HG02870 (cell line): ENCODE results near the gene ZDHHC13.
"Not testable (repeated sequence)": the region's sequence is repeated elsewhere in the genome, so short reads cannot be mapped to it uniquely, and the experiment has no call there.

Experiments used
- ATAC-seq: cut with Tn5 transposase; IDR thresholded peaks from one replicate; pipeline ENCODE4 v1.9.1; 2021; ENCODE audit warnings: mild to moderate bottlenecking, moderate library complexity; ENCODE audit not compliant: unreplicated experiment

Gene ZDHHC13

GRCh38 chr11:19100885-19101284, 16.1 kb upstream of the ZDHHC13 start:
- no peak for ATAC-seq

DNA sequence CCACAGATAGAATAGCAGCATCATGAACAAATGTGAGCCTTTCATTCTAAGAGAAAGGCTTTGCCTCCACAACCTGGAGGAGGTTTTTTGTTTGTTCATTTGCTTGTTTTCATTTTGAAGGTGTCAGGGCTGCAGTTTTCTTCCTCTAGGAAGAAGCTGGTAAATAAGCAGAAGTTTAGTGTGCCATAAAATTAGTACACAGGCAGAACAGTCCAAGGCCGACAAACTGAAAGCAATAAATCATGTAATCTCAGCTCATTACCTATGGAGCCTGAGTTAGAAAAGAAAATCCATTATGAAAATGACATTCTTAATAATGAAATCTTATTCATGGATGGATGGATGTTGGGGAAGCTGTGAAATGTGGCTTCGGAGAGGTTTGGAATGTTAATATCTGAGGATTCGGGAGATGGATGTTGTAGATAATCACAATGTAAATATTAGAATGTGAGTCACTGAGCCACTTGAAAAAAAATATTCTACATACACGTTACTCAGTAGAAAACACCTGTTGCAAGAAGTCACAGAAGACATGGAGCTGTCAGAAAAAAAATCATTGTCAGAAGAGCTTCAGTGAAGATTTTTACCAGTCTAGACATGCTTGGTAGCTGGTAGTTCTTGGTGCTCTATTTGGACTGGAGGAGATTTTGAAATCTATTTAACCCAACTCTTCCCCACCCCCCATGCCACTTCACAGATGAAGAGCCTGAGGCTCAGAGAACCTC, 15.0 kb upstream of the ZDHHC13 start:
- ATAC-seq = no peak

GRCh38 chr11:19102521-19102900, 14.5 kb upstream of the ZDHHC13 start:
- ATAC-seq = no peak

- ATAC-seq = no peak
These were observed 12.0 kb upstream of the ZDHHC13 start for GRCh38 chr11:19105011-19105410.

GRCh38 chr11:19107125-19107524, 9.8 kb upstream of the ZDHHC13 start:
- no peak for ATAC-seq

GRCh38 chr11:19110295-19110694, 6.7 kb upstream of the ZDHHC13 start:
- ATAC-seq = no peak

DNA sequence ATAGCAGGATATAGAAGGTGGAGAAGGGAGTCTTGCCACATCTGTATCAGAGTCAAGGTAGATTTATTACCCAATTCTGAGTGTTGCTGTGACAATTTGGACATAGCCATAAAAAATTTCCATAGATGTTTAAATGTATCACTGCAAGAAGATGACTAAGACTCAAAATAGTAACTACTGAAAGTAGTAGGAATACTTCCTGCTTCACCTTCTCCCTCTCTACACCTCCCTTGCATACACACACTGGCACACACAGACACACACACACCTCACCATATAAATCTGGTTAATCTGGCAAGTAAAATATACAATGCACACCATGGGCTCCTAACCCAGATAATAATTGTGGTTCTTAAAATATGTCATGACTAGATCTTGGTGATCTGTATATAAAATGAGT, 5.2 kb upstream of the ZDHHC13 start:
- ATAC-seq = no peak

DNA sequence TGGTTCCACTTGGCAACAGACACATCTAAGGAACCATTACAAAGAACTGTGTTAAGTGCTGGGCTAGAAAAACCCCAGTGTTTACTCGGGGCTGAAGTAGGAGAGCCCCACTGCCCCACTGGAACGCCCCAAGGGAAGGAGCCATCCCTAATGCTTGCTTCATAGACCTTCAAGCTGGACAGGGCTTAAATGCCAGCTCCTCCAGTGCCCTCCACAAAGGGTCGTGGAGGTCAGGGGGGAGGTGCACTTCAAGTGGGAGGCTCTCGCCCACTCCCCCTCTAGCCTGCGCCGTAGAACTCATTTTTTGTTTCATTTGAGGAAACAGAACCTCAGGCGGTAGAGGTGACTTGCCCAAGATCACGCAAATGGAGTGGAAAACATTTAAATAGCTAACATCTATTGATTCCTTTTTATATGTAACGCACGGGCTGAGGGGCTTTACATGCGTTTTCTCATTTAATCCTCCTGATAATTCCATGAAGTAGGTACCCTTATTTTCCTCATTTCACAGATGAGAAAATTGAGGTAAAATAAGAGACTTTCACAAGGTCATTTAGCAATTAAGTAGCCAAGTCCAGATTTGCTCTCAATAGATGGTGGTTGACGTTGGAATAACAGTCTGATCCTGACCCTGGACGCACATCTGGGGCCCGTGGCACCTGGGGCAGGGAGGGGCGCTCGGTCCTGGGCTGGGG, 545 bp upstream of the ZDHHC13 start:
- no peak for ATAC-seq

DNA sequence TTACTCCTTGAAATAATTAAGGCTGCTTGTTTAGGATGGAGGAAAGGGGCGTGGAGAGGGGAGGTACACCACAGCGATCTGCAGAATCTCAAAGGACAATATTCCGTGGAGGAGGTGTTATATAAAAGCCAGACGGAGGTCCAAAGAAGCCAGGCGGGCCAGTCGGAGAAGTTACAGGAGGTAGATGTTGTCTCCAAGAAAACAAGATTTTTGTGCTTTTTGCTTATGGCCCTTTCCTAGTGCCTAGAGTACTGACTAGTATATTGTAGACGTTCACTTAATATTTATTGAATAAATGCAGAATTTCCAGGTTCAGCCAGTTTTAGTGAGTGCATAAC, 761 bp downstream of the ZDHHC13 start:
- ATAC-seq = no peak

DNA sequence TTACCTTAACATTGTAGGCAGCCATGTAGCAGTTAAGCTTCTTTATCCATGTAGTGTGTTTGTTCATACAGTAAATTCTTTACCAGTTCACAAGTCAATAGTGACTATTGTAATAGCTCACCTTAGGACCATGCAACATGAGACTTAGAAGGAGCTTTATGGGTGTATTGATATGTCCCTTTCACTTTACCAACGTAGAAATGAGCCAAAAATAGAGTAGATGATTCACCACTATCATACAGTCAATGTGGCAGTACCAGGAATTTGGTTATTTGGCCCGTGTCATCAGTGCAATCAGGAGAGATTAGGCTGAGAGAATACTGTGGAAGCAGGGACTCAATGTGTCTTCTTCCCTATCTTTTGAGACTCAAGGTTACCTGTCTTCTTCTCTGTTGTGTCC, 4.7 kb downstream of the ZDHHC13 start:
- no peak for ATAC-seq

DNA sequence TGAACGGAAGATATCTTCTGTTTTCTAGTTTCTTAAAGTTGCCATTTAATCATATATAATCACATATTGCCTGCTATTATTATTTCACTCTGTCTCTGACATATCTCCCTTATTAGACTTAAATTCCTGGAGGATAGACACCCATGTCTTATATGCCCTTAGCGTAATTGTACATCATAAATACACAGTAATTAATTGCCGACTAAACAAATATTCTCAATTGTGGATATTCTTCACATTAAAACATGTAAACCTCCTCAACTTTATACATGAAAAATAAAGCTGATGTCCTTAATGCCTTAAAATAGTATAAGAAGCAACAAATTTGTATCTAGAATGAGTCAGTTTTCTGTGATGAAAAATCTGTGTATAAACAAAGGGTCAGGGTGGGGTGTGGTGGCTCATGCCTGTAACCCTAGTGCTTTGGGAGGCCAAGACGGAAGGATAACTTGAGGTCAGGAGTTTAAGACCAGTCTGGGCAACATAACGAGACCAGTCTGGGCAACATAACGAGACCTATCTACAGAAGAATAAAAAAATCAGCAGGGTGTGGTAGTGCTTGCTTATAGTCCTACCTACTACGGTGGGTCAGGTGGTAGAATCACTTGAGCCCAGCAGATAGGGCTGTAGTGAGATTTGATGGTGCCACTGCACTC, 6.1 kb downstream of the ZDHHC13 start:
- ATAC-seq = no peak

DNA sequence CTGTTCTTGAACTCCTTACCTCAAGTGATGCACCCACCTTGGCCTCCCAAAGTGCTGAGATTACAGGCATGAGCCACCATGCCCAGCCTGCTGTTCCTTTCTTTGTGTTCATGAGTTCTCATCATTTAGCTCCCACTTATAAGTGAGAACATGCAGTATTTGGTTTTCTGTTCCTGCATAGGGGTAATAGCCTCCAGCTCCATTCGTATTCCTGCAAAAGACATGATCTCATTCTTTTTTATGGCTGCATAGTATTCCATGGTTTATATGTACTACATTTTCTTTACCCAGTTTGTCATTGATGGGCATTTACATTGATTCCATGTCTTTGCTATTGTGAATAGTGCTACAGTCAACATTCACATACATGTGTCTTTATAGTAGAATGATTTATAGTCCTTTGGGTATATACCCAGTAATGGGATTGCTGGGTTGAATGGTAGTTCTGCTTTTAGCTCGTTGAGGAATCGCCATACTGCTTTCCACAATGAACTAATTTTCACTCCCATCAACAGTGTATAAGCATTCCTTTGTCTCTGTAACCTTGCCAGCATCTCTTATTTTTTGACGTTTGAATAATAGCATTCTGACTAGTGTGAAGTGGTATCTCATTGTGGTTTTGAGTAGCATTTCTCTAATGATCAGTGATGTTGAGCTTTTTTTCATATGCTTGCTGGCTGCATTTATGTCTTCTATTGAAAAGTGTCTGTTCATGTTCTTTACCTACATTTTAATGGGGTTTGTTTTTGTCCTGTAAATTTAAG, 9.8 kb downstream of the ZDHHC13 start:
- not testable (repeated sequence) for ATAC-seq

GRCh38 chr11:19134004-19134403, 17.0 kb downstream of the ZDHHC13 start:
- ATAC-seq = no peak

- not testable (repeated sequence) for ATAC-seq
These were observed 19.9 kb downstream of the ZDHHC13 start for GRCh38 chr11:19136884-19137283.

- ATAC-seq = no peak
These were observed 28.4 kb downstream of the ZDHHC13 start for GRCh38 chr11:19145319-19145718.

DNA sequence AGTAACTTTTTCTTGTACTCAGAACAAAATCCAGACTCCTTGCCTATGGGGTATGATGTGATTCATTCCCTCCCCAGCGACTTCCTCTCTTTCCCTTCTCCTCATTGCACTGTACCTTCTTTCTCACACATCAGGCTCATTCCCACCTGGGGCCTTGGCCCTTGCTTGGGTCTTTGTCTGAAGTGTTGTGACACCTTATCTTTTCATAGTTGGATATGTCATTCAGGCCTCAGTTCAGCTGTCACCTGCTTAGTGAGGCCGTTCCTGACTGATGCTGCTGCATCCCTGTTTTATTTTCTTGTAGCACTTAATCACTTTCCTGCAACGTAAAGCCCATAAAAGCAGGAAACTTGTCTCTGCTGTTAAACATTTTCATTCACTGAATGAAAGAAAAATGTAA, 39.9 kb downstream of the ZDHHC13 start:
- no peak for ATAC-seq

GRCh38 chr11:19160847-19161246, 43.9 kb downstream of the ZDHHC13 start:
- ATAC-seq = no peak

DNA sequence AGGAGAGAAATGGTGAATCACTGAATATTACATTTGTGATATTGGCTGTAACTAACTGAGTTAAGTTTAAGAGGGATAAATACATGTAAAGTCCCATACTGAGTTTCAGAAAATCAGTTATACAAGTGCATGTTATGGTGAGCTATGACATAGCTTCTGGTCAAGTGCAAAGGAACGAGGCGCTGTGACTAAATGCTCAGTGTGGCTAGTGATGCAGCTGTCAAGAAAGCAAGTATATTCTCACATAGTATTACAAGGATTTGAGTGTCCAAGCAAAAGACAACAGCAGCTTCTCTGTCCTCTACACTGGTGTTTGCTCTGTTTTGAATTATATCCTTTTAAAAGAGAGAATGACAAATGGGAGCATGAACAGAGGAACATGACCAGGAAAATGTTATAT, 44.7 kb downstream of the ZDHHC13 start:
- no peak for ATAC-seq

GRCh38 chr11:19162951-19163505, 46.1 kb downstream of the ZDHHC13 start:
- no peak for ATAC-seq

DNA sequence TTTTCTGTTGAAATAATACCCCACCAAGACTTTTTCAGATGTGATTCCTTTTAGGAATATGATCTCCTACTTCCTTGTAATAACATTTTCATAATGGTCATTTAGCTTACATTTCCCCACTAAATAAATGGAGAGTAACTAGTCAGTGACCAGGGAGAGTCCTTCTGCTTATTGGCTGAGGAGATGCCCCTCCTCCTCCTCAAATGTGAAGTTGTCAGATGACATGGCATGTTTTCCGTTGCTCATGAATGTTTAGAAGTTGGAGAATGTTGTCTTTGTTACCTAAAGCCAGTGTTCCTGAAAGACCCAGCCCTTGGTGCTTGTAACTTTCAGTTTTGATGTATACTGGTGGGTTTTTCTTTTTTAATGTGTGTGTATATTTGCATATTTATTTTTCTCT, 46.6 kb downstream of the ZDHHC13 start:
- no peak for ATAC-seq

DNA sequence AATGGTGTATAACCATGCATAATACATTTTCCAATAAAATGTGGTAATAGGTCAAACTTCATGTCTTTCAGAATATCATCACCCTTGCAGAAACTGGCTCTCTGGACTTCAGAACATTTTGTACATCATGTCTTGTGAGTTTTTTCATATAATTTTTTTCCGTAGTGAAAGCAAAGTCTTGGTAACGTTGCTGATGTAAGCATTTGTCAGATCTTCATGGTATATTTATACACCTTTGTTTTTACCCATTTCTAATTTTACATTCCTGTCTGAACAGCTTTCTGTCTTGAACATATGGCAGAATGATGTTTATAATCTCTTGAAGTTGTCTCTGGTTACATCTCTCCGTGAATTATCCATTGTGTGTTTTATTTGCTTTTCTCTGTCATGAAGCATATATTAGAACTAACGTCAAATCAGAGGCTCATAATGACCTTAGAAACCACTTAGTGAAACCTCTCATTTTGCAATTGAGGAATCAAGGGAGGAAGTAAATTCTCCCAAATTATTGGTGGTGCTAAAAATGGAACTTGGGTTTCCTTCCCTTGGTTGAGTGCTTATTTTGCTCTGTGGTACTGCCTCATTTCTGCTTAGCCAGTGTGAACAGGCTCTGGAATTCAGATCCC, 47.4 kb downstream of the ZDHHC13 start:
- no peak for ATAC-seq
